Large intestine (tissue), 3 donors: Measurements from ENCODE around the gene KLF7. TPM values are rescaled to one million over a fixed set of nuclear protein-coding genes. Genes with fewer than 3 reads are reported as not detected.

Experiments used
- DNase-seq, 2 donors: peaks; one replicate each; pipeline versions ENCODE4 v3.0.0 to v3.0.0-alpha.2; 2013
- H3K27ac ChIP-seq: one replicate; pipeline ENCODE4 v1.5.1; 2013; ENCODE audit warnings: low read length
- H3K27me3 ChIP-seq: 2 replicates; pipeline ENCODE4 v1.6.1; 2013; ENCODE audit warnings: low read length; ENCODE audit not compliant: control insufficient read depth, insufficient read depth
- H3K36me3 ChIP-seq: 2 replicates; pipeline ENCODE4 v1.6.1; 2013; ENCODE audit warnings: low read length; ENCODE audit not compliant: control insufficient read depth, insufficient read depth
- H3K4me1 ChIP-seq: one replicate; pipeline ENCODE4 v1.6.1; 2013; ENCODE audit warnings: low read length; ENCODE audit not compliant: control insufficient read depth, insufficient read depth
- H3K4me3 ChIP-seq: one replicate; pipeline ENCODE4 v1.5.1; 2013; ENCODE audit warnings: low read length
- H3K9me3 ChIP-seq: one replicate; pipeline ENCODE4 v1.6.1; 2013; ENCODE audit warnings: mild to moderate bottlenecking, low read depth, low read length, moderate library complexity; ENCODE audit not compliant: control insufficient read depth
- WGBS: methylation state at CpG from one replicate; pipeline ENCODE4 v1.1.5; 2013; ENCODE audit warnings: low lambda C conversion rate; ENCODE audit not compliant: insufficient coverage; 5-methylcytosine and 5-hydroxymethylcytosine counted together
- polyA plus RNA-seq: library from polyadenylated mRNA; unstranded; fragments of 120-200 nt; gene quantifications from one replicate; pipeline ENCODE4 v1.2.1, GENCODE V29; 2013

The KLF7 gene
- polyA plus RNA-seq, 1 donor = 11.4 TPM

DNA sequence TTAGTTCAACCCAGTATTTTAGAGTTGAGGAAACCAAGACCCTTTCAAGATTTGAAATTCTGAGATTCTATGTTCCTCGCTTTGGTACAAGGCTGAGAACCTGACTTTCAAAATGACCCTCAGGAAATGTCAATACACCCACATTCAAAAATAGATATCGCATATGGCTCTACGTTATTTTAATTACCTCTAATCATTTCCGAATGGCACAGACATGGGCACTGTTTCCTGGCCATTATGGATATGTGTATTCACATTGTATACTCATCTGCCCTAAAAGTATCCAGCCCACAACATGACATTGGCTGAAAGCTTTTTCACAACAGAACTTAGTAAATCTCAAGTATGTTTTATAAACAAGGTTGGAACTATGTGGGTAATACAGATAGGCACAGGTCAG is 6.7 kb downstream of the KLF7 start:
- 100% methylated on average over 1 of the region's 4 CpGs for WGBS
- H3K9me3 ChIP-seq = no peaks in the 10 kb centered on the region
- no peaks in the 10 kb centered on the region for H3K36me3 ChIP-seq
- no peak overlapping the region for H3K27ac ChIP-seq
- no peaks in the 10 kb centered on the region for H3K27me3 ChIP-seq
- no peak for DNase-seq
- H3K4me3 ChIP-seq = no peak overlapping the region
- H3K4me1 ChIP-seq = peaks cover 10% of the 10 kb centered on the region

DNA sequence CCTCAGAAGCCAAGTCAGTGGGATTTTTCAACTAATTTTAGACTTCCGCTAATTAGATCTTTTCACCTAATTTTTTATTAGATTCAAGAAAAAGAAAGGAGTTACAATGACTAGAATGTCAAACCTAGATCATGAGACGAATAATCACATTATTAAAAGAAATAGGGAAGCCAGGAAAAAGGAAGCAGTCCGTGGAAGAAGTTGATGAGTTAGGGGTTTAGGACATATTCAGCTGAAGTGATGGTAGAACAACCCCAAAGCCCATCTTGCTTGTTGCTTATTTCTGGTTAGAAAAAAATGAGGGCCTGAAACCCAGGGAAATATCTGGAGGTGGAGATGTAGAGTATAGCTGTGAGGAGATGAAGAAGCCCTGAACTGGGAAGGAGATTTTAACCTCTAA is 8.0 kb downstream of the KLF7 start:
- no peak overlapping the region for H3K4me3 ChIP-seq
- H3K9me3 ChIP-seq = no peaks in the 10 kb centered on the region
- H3K36me3 ChIP-seq = no peaks in the 10 kb centered on the region
- DNase-seq = no peak
- no peaks in the 10 kb centered on the region for H3K27me3 ChIP-seq
- no peaks in the 10 kb centered on the region for H3K4me1 ChIP-seq
- no peak overlapping the region for H3K27ac ChIP-seq
- WGBS = 97% methylated on average over 3 of the region's 3 CpGs

DNA sequence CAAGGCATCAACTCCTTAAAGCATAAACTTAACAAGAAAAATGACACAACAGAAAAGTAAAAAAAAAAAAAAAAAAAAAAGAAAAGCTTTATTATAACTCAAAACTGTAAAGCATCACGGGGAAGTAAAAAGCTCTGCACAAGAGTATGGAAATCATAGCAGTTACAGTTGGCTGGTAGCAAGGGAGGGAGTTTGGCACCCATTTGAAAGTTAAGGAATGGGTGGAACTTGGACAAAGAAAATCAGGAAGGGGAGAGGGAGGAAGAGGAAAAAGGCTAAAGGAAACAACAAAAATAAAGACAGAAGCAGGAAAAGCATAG is 8.6 kb downstream of the KLF7 start:
- 86% methylated on average over 1 of the region's 1 CpG for WGBS
- Histone ChIP-seq H3K9me3 (no peaks in the 10 kb centered on the region), H3K27ac (no peak overlapping the region)

DNA sequence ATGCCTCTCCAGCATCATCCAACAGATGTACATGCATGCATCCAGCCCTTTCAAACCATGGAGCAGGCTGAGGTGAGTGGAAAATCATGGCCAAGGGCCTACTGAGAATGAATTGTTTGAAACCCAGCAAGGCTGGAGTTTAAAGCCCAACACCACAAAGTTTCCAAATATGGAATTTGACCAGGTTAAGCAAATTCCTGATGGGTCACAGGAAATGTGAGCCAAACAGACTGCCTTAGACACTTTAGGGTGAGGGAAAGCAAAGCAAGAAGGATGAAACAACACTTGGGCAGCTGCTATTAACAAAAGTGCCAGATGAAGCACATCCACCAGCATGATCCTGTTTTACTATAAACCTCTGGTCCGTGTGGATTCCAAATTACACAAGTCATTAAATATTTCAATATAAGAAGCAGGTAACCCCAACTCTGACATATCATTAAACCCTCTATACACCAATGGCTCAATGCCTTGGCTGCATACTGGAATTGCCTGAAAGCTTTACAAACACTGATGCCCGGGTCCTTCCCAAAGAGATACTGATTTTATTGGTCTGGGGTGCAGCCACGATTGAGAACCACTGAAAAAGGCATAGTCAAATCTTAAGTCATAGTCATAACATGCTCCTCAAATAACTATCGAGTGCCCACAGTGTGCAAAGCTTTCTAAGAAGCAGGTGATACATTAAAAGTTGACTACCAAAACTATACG is 9.1 kb downstream of the KLF7 start:
- H3K27me3 ChIP-seq = no peaks in the 10 kb centered on the region
- no peak overlapping the region for H3K4me3 ChIP-seq
- no peaks in the 10 kb centered on the region for H3K9me3 ChIP-seq
- no peaks in the 10 kb centered on the region for H3K36me3 ChIP-seq
- DNase-seq = no peak
- H3K4me1 ChIP-seq = no peaks in the 10 kb centered on the region
- 100% methylated on average over 2 of the region's 5 CpGs for WGBS
- no peak overlapping the region for H3K27ac ChIP-seq

More for the DNA sequence above, 8.6 kb downstream of the KLF7 start:
- no peak for DNase-seq
- H3K27me3 ChIP-seq = no peaks in the 10 kb centered on the region
- H3K36me3 ChIP-seq = no peaks in the 10 kb centered on the region
- no peaks in the 10 kb centered on the region for H3K4me1 ChIP-seq
- no peak overlapping the region for H3K4me3 ChIP-seq

DNA sequence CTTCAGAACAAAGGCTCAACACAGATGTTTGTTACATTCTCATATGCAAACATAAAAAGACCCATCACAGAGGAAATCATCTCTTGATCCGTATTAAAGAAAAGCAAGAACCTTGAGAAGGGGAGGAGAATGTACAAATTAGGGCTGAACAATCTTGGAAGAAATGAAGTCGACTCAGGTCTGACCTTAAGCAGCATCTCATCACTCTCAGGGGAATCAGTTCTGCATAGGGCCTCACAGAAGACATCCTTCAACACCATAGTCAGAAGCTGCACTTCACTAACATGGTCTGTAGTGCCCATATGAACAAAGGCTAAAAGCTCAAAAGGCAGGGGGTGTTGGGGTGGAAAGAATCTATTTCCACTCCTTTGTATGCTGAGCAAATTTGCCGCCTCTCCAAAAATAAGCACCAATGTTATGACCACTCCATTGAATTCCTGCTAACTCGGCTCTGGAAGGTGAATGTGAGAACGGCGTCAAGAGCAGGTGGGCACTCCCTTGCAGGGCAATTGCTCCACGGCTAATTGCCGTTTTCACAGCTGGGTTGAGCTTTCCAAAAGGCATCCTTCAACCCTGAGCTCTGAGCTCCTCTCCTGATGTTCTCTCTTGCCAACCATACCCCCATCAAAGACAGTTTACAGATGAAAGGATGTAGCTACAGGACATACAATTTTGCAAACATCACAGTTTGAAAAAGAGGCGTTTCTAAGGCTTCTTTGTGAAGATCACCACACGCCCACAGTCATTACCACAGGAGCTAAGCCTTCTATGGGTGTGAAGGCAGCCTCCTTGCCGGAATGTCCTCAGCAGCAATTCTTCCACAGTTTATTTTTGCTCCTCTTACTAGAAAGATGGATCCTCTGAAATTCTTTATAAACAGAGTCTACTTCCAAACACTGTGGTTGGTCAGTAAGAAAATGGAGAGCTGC is 10.0 kb downstream of the KLF7 start:
- Histone ChIP-seq H3K4me1 (no peaks in the 10 kb centered on the region), H3K36me3 (no peaks in the 10 kb centered on the region), H3K27me3 (no peaks in the 10 kb centered on the region), H3K4me3 (no peak overlapping the region), H3K27ac (no peak overlapping the region), H3K9me3 (no peaks in the 10 kb centered on the region)
- 100% methylated on average over 1 of the region's 11 CpGs for WGBS
- no peak for DNase-seq

DNA sequence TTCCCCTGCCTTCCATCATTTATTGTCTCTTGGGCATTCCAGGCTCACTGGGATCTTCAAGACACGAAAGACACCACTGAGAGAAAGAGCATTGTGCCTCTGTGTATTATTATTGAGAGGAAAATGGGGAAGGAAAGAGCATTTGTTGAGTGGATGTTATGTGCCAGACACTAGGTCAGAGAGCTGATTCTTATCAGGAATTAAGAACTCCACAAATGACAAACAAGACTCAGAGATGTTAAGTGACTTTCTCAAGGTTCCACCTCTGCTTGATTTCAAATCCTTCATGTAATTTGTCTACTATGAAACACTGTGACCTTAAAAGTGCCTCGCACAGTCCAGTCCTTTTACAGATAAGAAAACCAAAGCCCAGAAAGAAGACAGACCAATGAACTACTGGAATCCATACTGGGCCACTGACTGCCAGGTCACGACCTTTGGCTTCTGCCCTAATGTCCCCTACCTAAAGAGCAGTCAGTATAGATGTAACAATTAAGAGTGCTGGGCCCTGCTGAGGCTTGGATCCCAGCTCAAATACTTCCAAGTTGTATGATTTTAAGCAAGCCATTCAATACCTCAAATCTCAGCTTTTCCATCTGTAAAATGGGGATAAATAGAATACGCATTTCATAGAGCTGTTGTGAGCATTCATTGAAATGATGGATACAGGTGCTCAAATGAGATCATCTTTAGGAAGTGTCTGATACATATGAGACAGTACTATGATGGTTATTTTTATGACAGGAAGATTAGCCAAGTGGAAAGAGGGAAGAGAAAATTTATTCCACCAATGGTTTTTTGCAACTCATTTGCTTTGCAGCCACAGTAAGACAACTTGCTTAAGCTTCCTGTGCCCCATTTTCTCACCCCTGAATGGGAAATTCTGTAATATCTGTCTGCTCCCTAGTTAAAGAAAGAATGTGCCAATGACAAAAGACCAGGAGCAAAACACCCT is 10.9 kb downstream of the KLF7 start:
- Histone ChIP-seq H3K9me3 (no peaks in the 10 kb centered on the region), H3K4me3 (no peak overlapping the region), H3K27me3 (no peaks in the 10 kb centered on the region), H3K36me3 (no peaks in the 10 kb centered on the region), H3K4me1 (no peaks in the 10 kb centered on the region), H3K27ac (no peak overlapping the region)
- WGBS = no CpG with 5 or more reads among the region's 4 CpGs
- no peak for DNase-seq

DNA sequence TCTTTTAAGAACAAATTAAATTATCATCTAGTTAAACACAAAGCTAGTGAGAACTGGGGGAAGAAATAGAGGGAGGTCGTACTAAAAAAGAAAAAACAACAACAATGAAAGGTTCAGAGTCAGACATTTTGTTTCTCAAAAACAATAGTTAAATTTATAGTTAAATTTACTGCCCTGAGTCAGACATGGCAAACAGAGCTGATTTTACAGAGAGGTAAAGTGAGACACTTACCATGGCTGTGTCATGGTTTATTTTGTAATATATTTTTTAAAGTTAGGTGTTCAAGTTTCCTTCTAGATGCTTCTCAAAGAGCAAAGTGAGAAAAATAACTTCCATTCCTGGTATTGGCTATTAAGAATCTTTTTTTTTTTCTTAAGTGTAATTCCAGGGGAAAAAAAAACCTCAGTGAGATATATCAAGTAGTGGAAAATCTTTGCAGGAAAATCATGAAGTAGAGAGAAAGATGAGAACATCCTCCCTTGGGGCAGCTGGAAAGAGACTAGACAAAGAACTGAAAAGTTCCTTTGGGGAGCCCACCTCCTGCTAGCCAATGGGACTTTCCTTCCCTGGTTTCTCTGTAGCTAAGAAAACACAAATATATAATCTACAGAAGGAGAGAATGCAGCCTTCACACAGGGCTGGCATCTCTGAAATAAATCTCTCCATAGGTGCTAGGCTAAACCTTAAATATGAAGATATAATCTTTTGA is 12.3 kb downstream of the KLF7 start:
- H3K4me3 ChIP-seq = no peak overlapping the region
- H3K27me3 ChIP-seq = no peaks in the 10 kb centered on the region
- no peaks in the 10 kb centered on the region for H3K9me3 ChIP-seq
- no peaks in the 10 kb centered on the region for H3K4me1 ChIP-seq
- 71% methylated on average over 1 of the region's 1 CpG for WGBS
- no peak overlapping the region for H3K27ac ChIP-seq
- peaks cover 4% of the 10 kb centered on the region for H3K36me3 ChIP-seq
- no peak for DNase-seq

DNA sequence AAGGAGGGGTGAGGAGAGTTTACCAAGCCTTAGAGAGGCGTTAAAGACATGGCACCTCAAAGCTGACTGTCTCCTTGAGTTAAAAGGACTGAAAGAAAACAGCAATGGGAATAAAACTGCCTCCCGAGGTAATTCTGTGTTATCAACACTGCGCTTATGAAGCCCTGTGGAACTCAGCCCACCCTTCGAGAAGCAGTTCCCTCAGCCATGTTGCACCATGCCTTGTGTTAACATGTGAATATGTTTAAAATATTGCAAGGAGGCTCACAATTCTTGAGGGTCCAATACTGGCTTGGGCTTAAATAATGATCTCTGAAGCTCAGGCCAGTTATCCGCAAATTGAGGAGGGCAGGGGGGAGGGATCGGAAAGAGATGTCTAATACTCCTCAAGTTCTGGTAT is 14.7 kb downstream of the KLF7 start:
- Histone ChIP-seq H3K27ac (no peak overlapping the region), H3K9me3 (no peaks in the 10 kb centered on the region), H3K4me3 (no peak overlapping the region), H3K36me3 (peaks cover 4% of the 10 kb centered on the region), H3K27me3 (no peaks in the 10 kb centered on the region), H3K4me1 (no peaks in the 10 kb centered on the region)
- no peak for DNase-seq
- WGBS = no CpG with 5 or more reads among the region's 6 CpGs

DNA sequence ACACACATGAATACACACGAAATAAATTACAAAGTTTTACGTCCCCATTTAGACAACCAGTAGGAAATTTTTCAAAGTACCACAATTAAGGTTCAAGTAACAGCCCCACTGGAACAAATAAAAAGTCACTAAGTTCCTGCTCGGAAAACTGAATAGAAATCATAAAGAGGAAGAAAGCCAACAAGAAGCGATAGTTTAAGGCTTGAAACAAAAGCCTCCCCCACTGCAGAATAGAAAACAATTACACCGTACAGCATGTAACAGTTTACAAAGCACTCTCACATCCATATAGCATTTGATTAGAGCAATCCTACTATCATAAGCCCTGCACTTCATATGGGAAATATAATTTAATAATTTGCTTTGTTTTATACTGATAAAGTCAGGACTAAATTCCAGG is 15.5 kb downstream of the KLF7 start:
- WGBS = 85% methylated on average over 2 of the region's 5 CpGs
- no peaks in the 10 kb centered on the region for H3K4me1 ChIP-seq

More for the DNA sequence above, 15.5 kb downstream of the KLF7 start:
- Histone ChIP-seq H3K36me3 (peaks cover 4% of the 10 kb centered on the region), H3K4me3 (no peak overlapping the region), H3K9me3 (no peaks in the 10 kb centered on the region), H3K27ac (no peak overlapping the region), H3K27me3 (no peaks in the 10 kb centered on the region)
- DNase-seq = no peak
